GM12878 (cell line): ENCODE results near the gene TMC8. TPM values are rescaled to one million over a fixed set of nuclear protein-coding genes. Genes with fewer than 3 reads are reported as not detected.
A peak's percentile ranks its signal among the peaks of the same experiment; 100 is the strongest.

ENCODE experiments used
- BHLHE40 ChIP-seq, 2 experiments: fragments of 450-650 bp in 1 of 2; IDR thresholded peaks; 2 replicates each; pipeline ENCODE4 v1.6.1; 2011 to 2017; ENCODE audit warnings: low read depth in 2 of 2, borderline replicate concordance in 1 of 2, improper control_type of control experiment in 1 of 2, low read length in 1 of 2, mild to moderate bottlenecking in 1 of 2
- CBFB ChIP-seq: IDR thresholded peaks from 2 replicates; pipeline ENCODE4 v1.6.1; 2016; ENCODE audit warnings: antibody characterized with exemption, low read depth
- CREM ChIP-seq: IDR thresholded peaks from 2 replicates; pipeline ENCODE4 v1.6.1; 2014; ENCODE audit warnings: antibody characterized with exemption, low read depth
- ESRRA ChIP-seq: IDR thresholded peaks from 2 replicates; pipeline ENCODE4 v1.6.1; 2012; ENCODE audit warnings: mild to moderate bottlenecking, low read length, improper control_type of control experiment
- GATAD2B ChIP-seq: fragments of 450-650 bp; conservative IDR thresholded peaks from 2 replicates; pipeline ENCODE4 v1.6.1; 2017; ENCODE audit warnings: low read depth, mild to moderate bottlenecking, moderate library complexity
- IKZF2 ChIP-seq, 2 experiments: fragments of 450-650 bp; IDR thresholded peaks; 2 replicates each; pipeline ENCODE4 v1.6.1; 2017; ENCODE audit warnings: mild to moderate bottlenecking in 2 of 2, moderate library complexity in 2 of 2
- MXI1 ChIP-seq: fragments of 150-350 bp; IDR thresholded peaks from 2 replicates; pipeline ENCODE4 v1.6.1; 2011; ENCODE audit warnings: low read depth, mild to moderate bottlenecking, inconsistent platforms, low read length, improper control_type of control experiment
- NFIC ChIP-seq: IDR thresholded peaks from 2 replicates; pipeline ENCODE4 v1.6.1; 2012; ENCODE audit warnings: low read depth, mild to moderate bottlenecking, inconsistent platforms, low read length, moderate library complexity
- RAD51 ChIP-seq: fragments of 450-650 bp; IDR thresholded peaks from 2 replicates; pipeline ENCODE4 v1.6.1; 2016; ENCODE audit warnings: moderate library complexity, mild to moderate bottlenecking, inconsistent platforms
- ZBTB40 ChIP-seq: fragments of 450-650 bp; IDR thresholded peaks from 2 replicates; pipeline ENCODE4 v1.6.1; 2016; ENCODE audit warnings: mild to moderate bottlenecking, moderate library complexity, borderline replicate concordance
- polyA plus RNA-seq, 11 experiments: library from polyadenylated mRNA; depleted of rRNA in 4 of 11; unstranded in 6 of 11; stranded (reverse) in 5 of 11; fragments of >200 nt; fragmentation: Nextera tagmentation in 4 of 11; fragmentation: Illumina TruSeq in 1 of 11; extraction: Ambion mirVana in 4 of 11; extraction: Trizol in 1 of 11; gene quantifications; 1 replicate in 1 of 11; 2 replicates in 10 of 11; pipeline versions ENCODE4 v1.2.1 to v1.2.3, GENCODE V29; 2011 to 2016; ENCODE audit warnings: inconsistent platforms in 2 of 11, missing spikeins in 2 of 11, low read depth in 1 of 11
- total RNA-seq, 4 experiments: library from RNA; depleted of rRNA in 3 of 4; stranded (reverse); fragments of >200 nt in 3 of 4; fragmentation: Illumina TruSeq in 1 of 4; extraction: Trizol in 1 of 4; gene quantifications; 2 replicates each; pipeline versions ENCODE4 v1.2.1 to v1.2.3, GENCODE V29; 2013 to 2021
- TF ChIP-seq, protein P1 (sequence below): IDR thresholded peaks from 2 replicates; pipeline ENCODE4 v1.6.1; 2012; ENCODE audit warnings: low read depth, low read length, improper control_type of control experiment
- TF ChIP-seq, protein P2 (sequence below): fragments of 450-650 bp; IDR thresholded peaks from 2 replicates; pipeline ENCODE4 v1.6.1; 2017; ENCODE audit warnings: low read depth, mild to moderate bottlenecking, moderate library complexity
- TF ChIP-seq, protein P3 (sequence below): IDR thresholded peaks from 2 replicates; pipeline ENCODE4 v1.6.1; 2011; ENCODE audit warnings: low read depth, low read length, improper control_type of control experiment, borderline replicate concordance
- TF ChIP-seq, protein P4 (sequence below): fragments of 450-650 bp; IDR thresholded peaks from 2 replicates; pipeline ENCODE4 v1.6.1; 2016; ENCODE audit warnings: mild to moderate bottlenecking
- TF ChIP-seq, protein P5 (sequence below): fragments of 450-650 bp; conservative IDR thresholded peaks from 2 replicates; pipeline ENCODE4 v1.6.1; 2017; ENCODE audit warnings: mild to moderate bottlenecking, moderate library complexity

The TMC8 gene
- total and polyA plus RNA-seq, 10 of the 15 experiments (the other 5 are each of a cell fraction or from before 2014, with no cell fraction given): 2.7 to 128 (median 40.0) TPM

DNA sequence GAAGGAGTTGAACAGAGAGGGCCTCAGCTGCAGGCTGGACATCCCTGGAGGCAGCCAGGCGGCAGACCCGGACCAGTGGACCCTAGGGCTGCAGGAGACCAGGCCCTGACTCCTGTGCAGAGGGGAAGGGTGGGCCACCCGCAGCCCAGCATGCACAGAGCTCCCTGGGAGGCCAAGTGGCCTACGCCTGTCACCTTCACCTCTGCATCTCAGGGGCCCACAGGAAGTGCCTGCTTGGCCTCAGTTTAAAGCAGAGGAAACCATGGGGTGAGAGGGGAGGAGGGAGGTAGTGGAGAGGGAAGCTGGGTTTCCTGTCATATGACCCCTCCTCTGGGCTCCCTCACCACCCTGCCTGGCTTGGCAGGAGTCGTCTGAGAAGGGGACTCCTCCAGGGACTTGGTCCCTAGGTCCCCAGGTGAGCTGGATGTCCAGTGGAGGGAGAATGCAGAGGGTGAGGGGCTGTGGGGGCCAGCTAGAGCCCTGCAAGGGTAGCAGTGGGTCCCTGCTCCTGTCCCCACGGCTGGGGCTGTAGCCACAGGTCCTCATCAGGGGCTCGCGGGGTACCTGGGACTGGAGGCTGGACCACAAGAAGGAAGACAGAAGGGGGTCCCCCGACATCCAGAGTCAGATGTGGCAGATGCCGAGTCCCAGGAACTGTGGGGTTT is at the start of gene TMC8 (continued):
- TF ChIP-seq BHLHE40 (IDR thresholded peaks at IDR 0.05; ENCODE audit: borderline replicate concordance in 1 of 2, low read depth in 2 of 2, low read length in 1 of 2): peak in 1 of 2 experiments; percentile 32; a peak in 1 of 4 replicates
- TF ChIP-seq RAD51: peak; percentile 79
- TF ChIP-seq, protein P1, sequence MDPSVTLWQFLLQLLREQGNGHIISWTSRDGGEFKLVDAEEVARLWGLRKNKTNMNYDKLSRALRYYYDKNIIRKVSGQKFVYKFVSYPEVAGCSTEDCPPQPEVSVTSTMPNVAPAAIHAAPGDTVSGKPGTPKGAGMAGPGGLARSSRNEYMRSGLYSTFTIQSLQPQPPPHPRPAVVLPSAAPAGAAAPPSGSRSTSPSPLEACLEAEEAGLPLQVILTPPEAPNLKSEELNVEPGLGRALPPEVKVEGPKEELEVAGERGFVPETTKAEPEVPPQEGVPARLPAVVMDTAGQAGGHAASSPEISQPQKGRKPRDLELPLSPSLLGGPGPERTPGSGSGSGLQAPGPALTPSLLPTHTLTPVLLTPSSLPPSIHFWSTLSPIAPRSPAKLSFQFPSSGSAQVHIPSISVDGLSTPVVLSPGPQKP: peak; percentile 41; the same call in 1 of the 2 replicates
- peak; percentile 44; the same call in 1 of the 2 replicates for TF ChIP-seq MXI1
- TF ChIP-seq, protein P2, sequence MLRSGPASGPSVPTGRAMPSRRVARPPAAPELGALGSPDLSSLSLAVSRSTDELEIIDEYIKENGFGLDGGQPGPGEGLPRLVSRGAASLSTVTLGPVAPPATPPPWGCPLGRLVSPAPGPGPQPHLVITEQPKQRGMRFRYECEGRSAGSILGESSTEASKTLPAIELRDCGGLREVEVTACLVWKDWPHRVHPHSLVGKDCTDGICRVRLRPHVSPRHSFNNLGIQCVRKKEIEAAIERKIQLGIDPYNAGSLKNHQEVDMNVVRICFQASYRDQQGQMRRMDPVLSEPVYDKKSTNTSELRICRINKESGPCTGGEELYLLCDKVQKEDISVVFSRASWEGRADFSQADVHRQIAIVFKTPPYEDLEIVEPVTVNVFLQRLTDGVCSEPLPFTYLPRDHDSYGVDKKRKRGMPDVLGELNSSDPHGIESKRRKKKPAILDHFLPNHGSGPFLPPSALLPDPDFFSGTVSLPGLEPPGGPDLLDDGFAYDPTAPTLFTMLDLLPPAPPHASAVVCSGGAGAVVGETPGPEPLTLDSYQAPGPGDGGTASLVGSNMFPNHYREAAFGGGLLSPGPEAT: peak; percentile 44; the same call in 1 of the 2 replicates
- TF ChIP-seq, protein P3, sequence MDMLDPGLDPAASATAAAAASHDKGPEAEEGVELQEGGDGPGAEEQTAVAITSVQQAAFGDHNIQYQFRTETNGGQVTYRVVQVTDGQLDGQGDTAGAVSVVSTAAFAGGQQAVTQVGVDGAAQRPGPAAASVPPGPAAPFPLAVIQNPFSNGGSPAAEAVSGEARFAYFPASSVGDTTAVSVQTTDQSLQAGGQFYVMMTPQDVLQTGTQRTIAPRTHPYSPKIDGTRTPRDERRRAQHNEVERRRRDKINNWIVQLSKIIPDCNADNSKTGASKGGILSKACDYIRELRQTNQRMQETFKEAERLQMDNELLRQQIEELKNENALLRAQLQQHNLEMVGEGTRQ: peak; percentile 44; the same call in 1 of the 2 replicates
- TF ChIP-seq ZBTB40: peak; percentile 48; the same call in 1 of the 2 replicates
- TF ChIP-seq IKZF2 (IDR thresholded peaks at IDR 0.05): peak; percentile 46 to 53; a peak in 2 of 4 replicates
- peak; percentile 78 for TF ChIP-seq GATAD2B
- TF ChIP-seq CBFB: no peak
- 0 out of 2 replicates have a peak, but pooled peaks have one; percentile 22 for TF ChIP-seq CREM
- TF ChIP-seq, protein P4, sequence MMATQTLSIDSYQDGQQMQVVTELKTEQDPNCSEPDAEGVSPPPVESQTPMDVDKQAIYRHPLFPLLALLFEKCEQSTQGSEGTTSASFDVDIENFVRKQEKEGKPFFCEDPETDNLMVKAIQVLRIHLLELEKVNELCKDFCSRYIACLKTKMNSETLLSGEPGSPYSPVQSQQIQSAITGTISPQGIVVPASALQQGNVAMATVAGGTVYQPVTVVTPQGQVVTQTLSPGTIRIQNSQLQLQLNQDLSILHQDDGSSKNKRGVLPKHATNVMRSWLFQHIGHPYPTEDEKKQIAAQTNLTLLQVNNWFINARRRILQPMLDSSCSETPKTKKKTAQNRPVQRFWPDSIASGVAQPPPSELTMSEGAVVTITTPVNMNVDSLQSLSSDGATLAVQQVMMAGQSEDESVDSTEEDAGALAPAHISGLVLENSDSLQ: peak; percentile 50
- TF ChIP-seq, protein P5, sequence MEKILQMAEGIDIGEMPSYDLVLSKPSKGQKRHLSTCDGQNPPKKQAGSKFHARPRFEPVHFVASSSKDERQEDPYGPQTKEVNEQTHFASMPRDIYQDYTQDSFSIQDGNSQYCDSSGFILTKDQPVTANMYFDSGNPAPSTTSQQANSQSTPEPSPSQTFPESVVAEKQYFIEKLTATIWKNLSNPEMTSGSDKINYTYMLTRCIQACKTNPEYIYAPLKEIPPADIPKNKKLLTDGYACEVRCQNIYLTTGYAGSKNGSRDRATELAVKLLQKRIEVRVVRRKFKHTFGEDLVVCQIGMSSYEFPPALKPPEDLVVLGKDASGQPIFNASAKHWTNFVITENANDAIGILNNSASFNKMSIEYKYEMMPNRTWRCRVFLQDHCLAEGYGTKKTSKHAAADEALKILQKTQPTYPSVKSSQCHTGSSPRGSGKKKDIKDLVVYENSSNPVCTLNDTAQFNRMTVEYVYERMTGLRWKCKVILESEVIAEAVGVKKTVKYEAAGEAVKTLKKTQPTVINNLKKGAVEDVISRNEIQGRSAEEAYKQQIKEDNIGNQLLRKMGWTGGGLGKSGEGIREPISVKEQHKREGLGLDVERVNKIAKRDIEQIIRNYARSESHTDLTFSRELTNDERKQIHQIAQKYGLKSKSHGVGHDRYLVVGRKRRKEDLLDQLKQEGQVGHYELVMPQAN: peak; percentile 48; the same call in 1 of the 2 replicates
- no peak for TF ChIP-seq NFIC
- 0 out of 2 replicates have a peak, but pooled peaks have one; percentile 21 for TF ChIP-seq ESRRA
